HG02973 (cell line): ENCODE results near the gene SAMM50.

Experiments used
- ATAC-seq: cut with Tn5 transposase; IDR thresholded peaks from one replicate; pipeline ENCODE4 v1.9.1; 2021; ENCODE audit warnings: moderate library complexity; ENCODE audit not compliant: unreplicated experiment

SAMM50 gene

GRCh38 chr22:43976861-43977795 is 21.9 kb downstream of the SAMM50 start:
- ATAC-seq: no peak

- no peak for ATAC-seq
Observed at GRCh38 chr22:43978558-43978957, 23.3 kb downstream of the SAMM50 start.

GRCh38 chr22:43980579-43980978 is 25.3 kb downstream of the SAMM50 start:
- ATAC-seq: no peak

DNA sequence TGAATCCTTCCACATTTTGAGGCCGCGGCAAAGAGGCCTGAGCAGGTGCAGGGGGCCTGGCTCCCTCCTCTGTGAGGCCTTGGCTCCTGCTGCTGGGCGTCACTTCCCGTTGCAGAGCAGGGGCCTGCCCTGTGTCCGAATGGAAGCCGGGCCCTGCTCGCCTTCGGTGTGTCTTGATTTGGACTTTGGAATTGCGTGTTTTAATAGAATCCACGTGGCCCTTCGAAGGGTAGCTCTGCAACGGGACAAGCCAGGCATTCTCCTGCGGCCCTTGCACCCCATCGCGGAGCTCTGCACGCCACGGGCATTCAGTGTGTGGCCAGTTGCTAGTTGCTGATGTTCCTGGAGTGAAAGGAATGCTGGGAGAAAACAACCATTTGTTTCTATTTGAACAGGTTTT is 25.8 kb downstream of the SAMM50 start:
- ATAC-seq: no peak

GRCh38 chr22:43983808-43984207 is 28.6 kb downstream of the SAMM50 start:
- no peak for ATAC-seq

DNA sequence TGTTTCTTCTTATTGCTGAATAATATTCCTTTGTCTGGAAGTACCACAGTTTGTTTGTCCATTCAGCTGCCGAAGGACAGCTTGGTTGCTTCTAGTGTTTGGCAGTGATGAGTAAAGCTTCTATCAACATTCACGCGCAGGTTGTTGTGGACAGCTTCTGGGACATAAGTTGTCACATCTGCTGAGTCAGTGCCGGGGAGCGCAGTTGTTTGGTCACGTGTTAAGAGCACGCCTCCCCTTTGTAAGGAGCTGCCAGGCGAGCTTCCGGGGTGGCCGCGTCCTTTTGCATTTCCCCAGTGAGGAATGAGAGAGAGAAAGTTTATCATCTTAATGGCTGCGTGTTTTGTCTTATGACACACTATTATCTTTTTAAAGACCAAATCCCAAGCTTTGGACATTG is 30.3 kb downstream of the SAMM50 start:
- ATAC-seq: no peak

- no peak for ATAC-seq
Observed at GRCh38 chr22:43988116-43988820, 33.0 kb downstream of the SAMM50 start.

DNA sequence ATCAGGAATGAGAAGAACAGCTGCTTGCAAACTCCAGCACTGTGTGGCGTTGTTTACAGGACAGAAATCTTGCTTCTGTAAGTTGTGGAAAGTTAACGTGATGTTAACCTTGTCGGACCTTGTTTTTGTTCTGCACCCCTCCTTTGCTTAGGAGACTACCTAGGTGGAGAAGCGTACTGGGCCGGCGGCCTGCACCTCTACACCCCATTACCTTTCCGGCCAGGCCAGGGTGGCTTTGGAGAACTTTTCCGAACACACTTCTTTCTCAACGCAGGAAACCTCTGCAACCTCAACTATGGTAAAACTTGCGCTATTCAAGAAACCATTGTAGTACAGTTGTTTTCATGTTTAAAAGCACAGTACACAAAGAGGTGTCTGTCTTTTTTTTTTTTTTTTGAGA is 33.7 kb downstream of the SAMM50 start:
- no peak for ATAC-seq

DNA sequence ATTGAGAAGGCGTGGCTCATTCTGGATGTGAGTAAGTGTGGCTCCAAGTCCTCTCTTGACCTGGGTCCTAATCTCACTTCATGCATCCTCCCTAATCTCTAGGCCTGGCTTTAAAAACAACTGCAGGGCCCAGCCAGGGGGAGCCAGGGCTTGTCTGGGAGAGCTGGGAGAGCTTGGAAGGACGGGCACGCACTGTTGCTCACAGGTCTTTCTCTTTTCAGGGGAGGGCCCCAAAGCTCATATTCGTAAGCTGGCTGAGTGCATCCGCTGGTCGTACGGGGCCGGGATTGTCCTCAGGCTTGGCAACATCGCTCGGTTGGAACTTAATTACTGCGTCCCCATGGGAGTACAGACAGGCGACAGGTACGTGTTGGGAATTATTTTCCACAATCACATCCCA is 34.8 kb downstream of the SAMM50 start:
- no peak for ATAC-seq

DNA sequence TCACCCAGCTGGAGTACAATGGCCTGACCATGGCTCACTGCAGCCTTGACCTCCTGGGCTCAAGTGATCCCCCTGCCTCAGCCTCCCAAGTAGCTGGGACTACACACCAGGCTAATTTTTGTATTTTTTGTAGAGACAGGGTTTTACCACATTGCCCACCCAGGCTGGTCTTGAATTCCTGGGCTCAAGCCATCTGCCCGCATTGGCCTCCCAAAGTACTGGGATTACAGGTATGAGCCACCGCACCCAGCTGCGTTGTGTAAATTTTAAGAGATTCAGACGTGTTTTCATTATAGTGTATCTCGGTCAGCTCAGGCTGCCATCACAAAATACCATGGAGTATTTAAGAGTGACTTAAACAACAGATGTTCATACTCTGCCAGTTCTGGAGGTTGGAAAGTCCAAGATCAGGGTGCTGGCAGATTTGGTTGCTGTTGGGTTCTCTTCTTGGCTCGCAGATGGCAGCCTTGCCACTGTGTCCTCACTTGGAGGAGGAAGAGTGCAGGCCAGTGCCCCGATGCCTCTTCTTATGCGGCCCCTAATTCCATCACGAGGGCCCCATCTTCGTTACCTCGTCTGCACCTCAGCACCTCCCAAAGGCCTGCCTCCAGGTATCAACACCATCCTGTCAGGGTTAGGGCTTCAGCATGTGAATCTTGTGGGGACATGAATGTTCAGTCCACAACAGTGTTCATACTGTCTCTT is 36.2 kb downstream of the SAMM50 start:
- ATAC-seq: no peak

DNA sequence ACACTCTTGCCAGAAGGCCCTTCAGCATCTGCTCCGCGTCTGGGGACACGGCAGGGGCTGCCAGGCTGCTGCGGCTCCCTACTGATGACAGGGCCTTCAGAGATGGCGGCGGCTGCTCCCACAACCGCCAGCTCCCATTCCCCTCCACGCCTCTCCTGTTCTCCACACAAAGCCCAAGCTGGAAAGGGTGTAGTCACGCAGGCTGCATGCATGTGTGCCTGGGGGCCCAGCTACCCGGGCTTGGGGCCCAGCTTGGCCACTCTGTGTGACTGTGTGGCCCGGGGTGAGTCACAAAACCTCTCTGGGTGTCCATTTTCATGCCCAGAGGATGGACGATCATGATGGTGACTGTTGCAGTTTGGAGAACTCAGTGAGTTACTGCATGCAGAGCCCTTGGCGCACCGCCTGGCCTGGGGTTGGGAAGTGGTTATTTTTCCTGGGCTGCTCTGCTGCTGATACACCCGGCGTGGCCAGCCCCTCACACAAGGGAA is 37.1 kb downstream of the SAMM50 start:
- ATAC-seq: no peak

GRCh38 chr22:43993072-43993760 is 38.0 kb downstream of the SAMM50 start:
- ATAC-seq: no peak

- no peak for ATAC-seq
Observed at GRCh38 chr22:43994006-43994405, 38.8 kb downstream of the SAMM50 start.

DNA sequence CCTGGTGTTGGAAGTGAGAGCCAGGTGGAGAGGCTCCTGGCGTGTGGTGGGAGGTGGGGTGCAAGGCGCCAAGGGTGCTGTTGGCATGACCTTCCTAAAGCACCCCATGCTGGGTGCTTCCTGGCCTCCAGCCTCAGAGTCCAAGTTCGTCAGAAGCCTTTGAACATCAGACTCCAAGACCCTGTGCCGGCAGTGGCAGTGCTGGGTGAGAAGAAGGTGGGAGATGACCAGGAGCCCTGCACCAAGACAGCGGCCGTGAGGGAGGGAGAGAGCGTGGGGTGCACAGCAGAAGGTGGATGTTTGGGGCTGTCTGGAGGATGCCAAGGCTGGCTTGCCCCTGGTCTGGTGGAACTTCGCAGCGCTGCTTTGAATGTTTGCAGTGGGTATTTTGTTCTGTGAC is 39.2 kb downstream of the SAMM50 start:
- no peak for ATAC-seq

DNA sequence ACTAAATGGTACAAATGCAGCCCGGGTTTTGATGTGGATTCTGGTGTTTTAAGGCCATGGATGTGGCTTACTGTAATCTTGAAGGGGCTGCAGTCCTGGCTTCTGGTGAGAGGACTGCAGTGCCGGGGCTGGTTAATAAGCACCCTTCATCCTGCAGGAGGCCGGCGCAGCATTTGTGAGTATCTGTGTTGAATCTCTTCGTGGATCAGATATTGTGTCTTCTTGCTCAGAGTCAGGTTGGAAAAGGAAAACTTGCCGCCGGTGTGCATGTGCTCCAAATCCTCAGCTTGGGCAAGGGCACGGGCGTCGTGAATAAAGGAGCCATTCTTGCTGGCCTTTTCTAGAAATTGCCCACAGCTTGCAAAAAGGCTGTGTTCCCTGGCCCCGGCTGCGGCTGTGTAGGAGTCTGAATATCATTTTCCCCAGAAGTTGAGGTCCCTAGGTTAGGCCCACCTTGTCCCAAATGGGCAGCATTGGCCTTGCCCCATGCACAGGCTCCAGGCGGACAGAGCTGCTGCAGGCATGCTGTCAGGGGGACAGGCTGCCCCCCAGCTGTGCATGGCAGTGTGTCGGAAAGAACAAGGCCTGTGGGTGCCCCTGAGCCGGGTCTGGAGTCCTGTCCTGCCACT is 39.9 kb downstream of the SAMM50 start:
- ATAC-seq: no peak

DNA sequence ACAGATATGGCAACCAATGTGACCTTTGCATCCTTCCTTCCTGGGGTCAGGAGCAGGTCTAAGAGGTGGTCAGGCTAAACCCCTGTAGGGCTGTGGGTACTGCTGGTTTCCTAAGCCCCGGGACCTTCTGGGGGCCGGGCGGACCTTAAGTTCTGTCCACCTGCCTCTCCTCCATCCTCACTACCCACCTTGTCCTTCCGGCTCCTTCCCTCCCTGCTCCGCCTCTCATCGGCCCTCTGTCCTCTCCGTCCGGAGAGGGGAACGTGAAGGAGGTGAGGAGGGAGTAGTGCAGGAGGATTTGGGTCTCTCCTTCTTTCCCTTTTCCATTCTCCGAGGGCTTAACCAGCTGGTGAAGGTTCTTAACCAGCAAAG is 40.5 kb downstream of the SAMM50 start:
- no peak for ATAC-seq

- no peak for ATAC-seq
Observed at GRCh38 chr22:43996170-43996980, 41.1 kb downstream of the SAMM50 start.

- no peak for ATAC-seq
Observed at GRCh38 chr22:43996981-43997265, 41.7 kb downstream of the SAMM50 start.

DNA sequence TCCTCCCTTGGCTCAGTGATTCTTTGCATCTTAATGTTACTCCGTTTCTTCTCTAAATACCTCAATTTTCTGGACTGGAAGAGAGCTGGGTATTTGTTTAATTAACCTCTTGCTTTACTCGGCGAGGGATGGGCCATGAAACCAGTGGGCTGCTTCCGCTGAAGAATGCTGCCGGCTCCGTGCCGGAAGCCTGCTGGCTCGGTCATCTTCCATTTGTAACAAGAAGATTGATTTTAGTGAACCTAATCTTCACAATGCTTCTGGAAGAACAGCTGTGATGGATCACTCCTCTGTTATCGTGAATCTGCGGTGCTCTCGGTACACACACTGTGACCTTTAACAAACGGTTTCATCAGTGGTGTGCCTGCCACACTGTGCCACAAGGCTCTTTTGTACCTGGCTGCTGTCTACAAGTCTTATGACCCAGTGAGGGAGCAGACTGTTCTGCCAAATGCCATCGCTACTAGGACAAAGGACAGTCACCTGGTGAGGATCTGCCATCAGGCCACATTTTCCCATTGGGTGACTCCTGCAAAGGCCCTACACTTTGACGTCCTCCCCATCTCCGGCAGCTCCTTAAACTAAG is 43.5 kb downstream of the SAMM50 start:
- no peak for ATAC-seq
